Suprapubic skin (tissue), 4 donors: ENCODE measurements around the gene NLRP5. TPM values are rescaled to one million over a fixed set of nuclear protein-coding genes. Genes with fewer than 3 reads are reported as not detected.
"Not testable (repeated sequence)": the region's sequence is repeated elsewhere in the genome, so short reads cannot be mapped to it uniquely, and the experiment has no call there.

Source experiments
- DNase-seq, 2 donors: peaks; one replicate each; pipeline ENCODE4 v3.0.0-alpha.2; 2019; ENCODE audit warnings: low spot score in 2 of 2
- H3K27ac ChIP-seq: fragments of 200-600 bp; sonication (generic); one replicate; pipeline ENCODE4 v1.5.1; 2019
- H3K27me3 ChIP-seq: fragments of 200-600 bp; sonication (generic); one replicate; pipeline ENCODE4 v1.5.1; 2019
- H3K36me3 ChIP-seq: fragments of 200-600 bp; sonication (generic); one replicate; pipeline ENCODE4 v1.5.1; 2019
- H3K4me1 ChIP-seq: fragments of 200-600 bp; sonication (generic); one replicate; pipeline ENCODE4 v1.5.1; 2019
- H3K4me3 ChIP-seq: fragments of 200-600 bp; sonication (generic); one replicate; pipeline ENCODE4 v1.5.1; 2019; ENCODE audit warnings: mild to moderate bottlenecking
- H3K9me3 ChIP-seq: fragments of 200-600 bp; sonication (generic); one replicate; pipeline ENCODE4 v1.5.1; 2019
- CTCF ChIP-seq, 2 donors: fragments of 200-600 bp in 1 of 2; fragments of 450-650 bp in 1 of 2; sonication (generic) in 1 of 2; IDR thresholded peaks; one replicate each; pipeline ENCODE4 v1.5.1; 2016 to 2019; ENCODE audit warnings: antibody characterized with exemption in 2 of 2, mild to moderate bottlenecking in 1 of 2, moderate library complexity in 1 of 2
- EP300 ChIP-seq: sonication (generic); formaldehyde crosslinking; IDR thresholded peaks from one replicate; pipeline ENCODE4 v1.6.1; 2017; ENCODE audit warnings: antibody characterized with exemption
- POLR2A ChIP-seq, 2 donors: fragments of 450-650 bp; IDR thresholded peaks; one replicate each; pipeline ENCODE4 v1.6.1; 2017; ENCODE audit warnings: antibody characterized with exemption in 2 of 2, mild to moderate bottlenecking in 2 of 2, moderate library complexity in 2 of 2
- POLR2AphosphoS5 ChIP-seq, 3 donors: sonication (generic); formaldehyde crosslinking; IDR thresholded peaks; one replicate each; pipeline ENCODE4 v1.6.1; 2017; ENCODE audit warnings: antibody characterized with exemption in 3 of 3
- WGBS: methylation state at CpG from one replicate; pipeline ENCODE4 v1.1.5; 2018; 5-methylcytosine and 5-hydroxymethylcytosine counted together
- total RNA-seq, 4 donors: library from RNA; depleted of rRNA; stranded (reverse); fragments of >200 nt; gene quantifications; one replicate each; pipeline ENCODE4 v1.1.0, GENCODE V29; 2016

The NLRP5 gene
- total RNA-seq: not detected

- Histone ChIP-seq H3K4me3 (no peak within 1 kb of the TSS), H3K27me3 (no peaks in the 10 kb centered on the region), H3K9me3 (peaks cover 5% of the 10 kb centered on the region), H3K4me1 (no peaks in the 10 kb centered on the region), H3K27ac (no peak within 1 kb of the TSS), H3K36me3 (no peaks in the 10 kb centered on the region)
- 39% methylated on average over 10 of the region's 10 CpGs for WGBS
- no peak for DNase-seq
- TF ChIP-seq POLR2AphosphoS5 (IDR thresholded peaks at IDR 0.05): no peak
- no peak for TF ChIP-seq CTCF (IDR thresholded peaks at IDR 0.05)
- no peak for TF ChIP-seq POLR2A (IDR thresholded peaks at IDR 0.05)
- TF ChIP-seq EP300: no peak
Measured at GRCh38 chr19:55986487-55986886, at the start of gene NLRP5. Gene NLRP5, plus strand, starts transcription at chr19:55986775.

GRCh38 chr19:55939206-55939605, 47.4 kb upstream of the NLRP5 start:
- Histone ChIP-seq H3K27ac (no peak overlapping the region), H3K36me3 (no peaks in the 10 kb centered on the region), H3K27me3 (no peaks in the 10 kb centered on the region), H3K4me1 (no peaks in the 10 kb centered on the region), H3K4me3 (no peak overlapping the region), H3K9me3 (no peaks in the 10 kb centered on the region)
- DNase-seq: no peak
- TF ChIP-seq POLR2AphosphoS5 (IDR thresholded peaks at IDR 0.05) (no peak), POLR2A (IDR thresholded peaks at IDR 0.05) (no peak), EP300 (no peak), CTCF (IDR thresholded peaks at IDR 0.05) (no peak)
- 71% methylated on average over 7 of the region's 7 CpGs for WGBS

- Histone ChIP-seq H3K4me3 (no peak overlapping the region), H3K9me3 (no peaks in the 10 kb centered on the region), H3K36me3 (no peaks in the 10 kb centered on the region), H3K27ac (no peak overlapping the region), H3K27me3 (no peaks in the 10 kb centered on the region), H3K4me1 (no peaks in the 10 kb centered on the region)
- no peak for DNase-seq
- WGBS: 82% methylated on average over 11 of the region's 11 CpGs
- no peak for TF ChIP-seq POLR2A (IDR thresholded peaks at IDR 0.05)
- TF ChIP-seq EP300: no peak
- TF ChIP-seq CTCF (IDR thresholded peaks at IDR 0.05): no peak
- no peak for TF ChIP-seq POLR2AphosphoS5 (IDR thresholded peaks at IDR 0.05)
Measured at GRCh38 chr19:55940306-55940705, 46.3 kb upstream of the NLRP5 start.

- H3K36me3 ChIP-seq: no peaks in the 10 kb centered on the region
- peaks cover 18% of the 10 kb centered on the region for H3K9me3 ChIP-seq
- TF ChIP-seq EP300 (no peak), POLR2A (IDR thresholded peaks at IDR 0.05) (no peak), CTCF (IDR thresholded peaks at IDR 0.05) (no peak), POLR2AphosphoS5 (IDR thresholded peaks at IDR 0.05) (no peak)
- WGBS: 89% methylated on average over 8 of the region's 8 CpGs
- H3K4me3 ChIP-seq: no peak within 1 kb of the TSS
- DNase-seq: no peak
- no peaks in the 10 kb centered on the region for H3K4me1 ChIP-seq
- no peak within 1 kb of the TSS for H3K27ac ChIP-seq
- H3K27me3 ChIP-seq: no peaks in the 10 kb centered on the region
Measured at GRCh38 chr19:55947532-55947931, 39.0 kb upstream of the NLRP5 start, which contains the start of gene NLRP8. Gene NLRP8, plus strand, starts transcription at chr19:55947832.

- H3K4me1 ChIP-seq, H3K27ac ChIP-seq, H3K27me3 ChIP-seq, H3K4me3 ChIP-seq, DNase-seq, H3K36me3 ChIP-seq: not testable (repeated sequence)
- WGBS: 86% methylated on average over 19 of the region's 19 CpGs
- H3K9me3 ChIP-seq: peaks cover 18% of the 10 kb centered on the region
Measured at GRCh38 chr19:55950566-55950965, 36.0 kb upstream of the NLRP5 start.

GRCh38 chr19:55956431-55956830, 30.1 kb upstream of the NLRP5 start:
- TF ChIP-seq EP300: no peak
- no peak for TF ChIP-seq CTCF (IDR thresholded peaks at IDR 0.05)
- no peak for TF ChIP-seq POLR2A (IDR thresholded peaks at IDR 0.05)
- no peak for TF ChIP-seq POLR2AphosphoS5 (IDR thresholded peaks at IDR 0.05)
- no peak for DNase-seq

More at GRCh38 chr19:55956431-55956830, 30.1 kb upstream of the NLRP5 start:
- H3K27me3 ChIP-seq: no peaks in the 10 kb centered on the region
- no peaks in the 10 kb centered on the region for H3K9me3 ChIP-seq
- WGBS: 89% methylated on average over 7 of the region's 7 CpGs
- H3K36me3 ChIP-seq: no peaks in the 10 kb centered on the region
- H3K27ac ChIP-seq: no peak overlapping the region
- H3K4me3 ChIP-seq: no peak overlapping the region
- no peaks in the 10 kb centered on the region for H3K4me1 ChIP-seq
